KOPT-K1 (cell line): ENCODE results near the gene USP38.
"Not testable (repeated sequence)": the region's sequence is repeated elsewhere in the genome, so short reads cannot be mapped to it uniquely, and the experiment has no call there.

ENCODE experiments used
- H3K27ac ChIP-seq: fragments of 200-600 bp; sonication (generic); 2 replicates; pipeline ENCODE4 v1.5.1; 2016; ENCODE audit warnings: antibody characterized with exemption, mild to moderate bottlenecking, low read depth, low read length; ENCODE audit not compliant: poor library complexity, severe bottlenecking
- H3K36me3 ChIP-seq: fragments of 200-600 bp; sonication (generic); 2 replicates; pipeline ENCODE4 v1.5.1; 2017; ENCODE audit warnings: antibody characterized with exemption, mild to moderate bottlenecking, low read length, moderate library complexity; ENCODE audit not compliant: insufficient read depth
- H3K9me3 ChIP-seq: fragments of 200-600 bp; sonication (generic); 2 replicates; pipeline ENCODE4 v1.5.1; 2017; ENCODE audit warnings: antibody characterized with exemption, low read length, mild to moderate bottlenecking; ENCODE audit not compliant: insufficient read depth, poor library complexity, severe bottlenecking

Gene USP38

DNA sequence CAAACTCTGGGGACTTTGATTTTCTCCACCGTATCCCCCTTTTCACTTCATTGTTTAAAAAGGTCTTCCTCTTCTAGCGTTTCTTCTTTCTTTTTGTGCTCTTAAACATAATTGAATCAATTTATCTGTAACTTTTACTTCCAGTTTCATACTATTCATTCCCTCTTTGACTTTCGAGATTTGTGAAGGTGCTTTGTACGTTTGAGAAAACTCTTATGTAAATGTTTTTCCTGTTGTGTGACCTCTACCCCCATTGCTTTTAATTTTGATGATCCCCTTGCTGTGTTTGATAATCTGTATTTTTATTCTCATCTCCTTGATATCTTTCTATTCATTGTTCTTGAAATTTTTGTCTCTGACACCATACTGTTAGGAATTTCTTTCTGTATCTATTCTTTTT, 4.8 kb downstream of the USP38 start:
- Histone ChIP-seq H3K36me3 (peaks cover 61% of the 10 kb centered on the region), H3K27ac (no peak overlapping the region), H3K9me3 (no peaks in the 10 kb centered on the region)

DNA sequence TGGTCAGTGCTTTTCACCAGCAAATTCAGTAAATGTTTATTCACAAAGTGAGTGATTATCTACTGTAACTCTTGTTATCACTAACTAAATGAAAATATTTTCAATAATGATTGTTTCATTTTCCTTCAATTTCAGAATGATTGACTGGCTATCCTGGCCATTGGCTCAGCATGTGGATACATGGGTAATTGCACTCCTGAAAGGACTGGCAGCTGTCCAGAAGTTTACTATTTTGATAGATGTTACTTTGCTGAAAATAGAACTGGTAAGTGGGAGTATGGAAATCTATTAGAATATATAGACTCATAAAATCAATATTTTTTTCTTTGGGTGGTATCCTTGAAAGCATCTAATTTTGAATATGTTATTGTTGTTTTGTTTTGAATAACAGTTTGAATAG, 10.9 kb downstream of the USP38 start:
- Histone ChIP-seq H3K9me3 (no peaks in the 10 kb centered on the region), H3K27ac (no peak overlapping the region), H3K36me3 (peaks cover 100% of the 10 kb centered on the region)

DNA sequence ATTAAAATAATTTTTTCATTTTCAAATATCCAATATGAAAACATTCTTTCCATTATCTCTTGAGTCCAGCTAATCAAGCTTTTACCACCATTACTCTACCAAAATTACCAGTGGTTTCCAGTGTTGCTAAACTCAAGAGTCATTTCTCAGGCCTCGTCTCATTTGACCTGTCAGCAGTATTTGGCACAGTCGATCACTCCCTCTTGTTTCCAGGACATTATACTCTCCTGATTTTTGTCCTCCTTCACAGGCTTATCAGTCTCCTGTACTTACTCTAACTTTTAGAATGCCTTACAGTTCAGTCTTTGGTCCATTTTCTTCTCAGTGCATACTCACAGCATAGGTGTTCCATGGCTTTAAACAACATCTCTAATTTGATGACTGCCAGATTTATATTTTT, 11.6 kb downstream of the USP38 start:
- Histone ChIP-seq H3K27ac (no peak overlapping the region), H3K9me3 (no peaks in the 10 kb centered on the region), H3K36me3 (peaks cover 100% of the 10 kb centered on the region)

DNA sequence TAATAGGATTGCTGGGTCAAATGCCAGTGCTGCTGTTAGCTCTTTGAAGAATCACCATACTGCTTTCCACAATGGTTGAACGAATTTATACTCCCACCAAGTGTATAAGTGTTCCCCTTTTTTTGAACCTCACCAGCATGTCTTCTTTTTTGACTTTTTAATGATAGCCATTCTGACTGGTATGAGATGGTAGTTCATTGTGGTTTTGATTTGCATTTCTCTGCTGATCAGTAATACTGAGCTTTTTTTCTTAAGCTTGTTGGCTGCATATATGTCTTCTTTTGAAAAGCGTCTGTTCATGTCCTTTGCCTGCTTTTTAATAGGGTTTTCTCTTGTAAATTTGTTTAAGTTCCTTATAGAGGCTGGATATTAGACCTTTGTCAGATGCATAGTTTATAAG, 14.8 kb downstream of the USP38 start:
- H3K36me3 ChIP-seq = peaks cover 100% of the 10 kb centered on the region
- H3K27ac ChIP-seq = no peak overlapping the region
- no peaks in the 10 kb centered on the region for H3K9me3 ChIP-seq

- Histone ChIP-seq H3K9me3 (no peaks in the 10 kb centered on the region), H3K27ac (no peak overlapping the region), H3K36me3 (peaks cover 99% of the 10 kb centered on the region)
These were observed 18.1 kb downstream of the USP38 start for GRCh38 chr4:143202824-143203223.

- Histone ChIP-seq H3K9me3 (no peaks in the 10 kb centered on the region), H3K36me3 (peaks cover 98% of the 10 kb centered on the region), H3K27ac (no peak overlapping the region)
These were observed 18.9 kb downstream of the USP38 start for GRCh38 chr4:143203577-143203976.

DNA sequence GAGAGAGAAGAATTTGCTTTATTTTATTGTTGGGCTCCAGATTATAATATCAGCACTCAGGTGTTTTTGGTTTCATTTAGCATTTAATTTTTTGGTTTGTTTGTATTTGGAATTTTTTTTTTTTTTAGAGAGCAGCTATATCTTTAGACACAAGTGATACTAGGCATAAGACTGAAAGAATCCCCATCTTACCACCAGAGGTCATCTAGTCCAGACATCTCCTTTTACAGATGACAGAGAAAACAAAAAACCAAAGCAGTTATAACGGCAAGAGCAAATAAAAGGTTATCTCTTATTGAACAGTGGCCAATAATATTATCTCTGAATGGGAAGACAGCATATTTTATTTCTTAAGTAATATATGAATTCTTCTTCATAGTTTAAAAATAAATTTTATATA, 22.8 kb downstream of the USP38 start:
- Histone ChIP-seq H3K36me3 (peaks cover 98% of the 10 kb centered on the region), H3K27ac (no peak overlapping the region), H3K9me3 (no peaks in the 10 kb centered on the region)

- H3K27ac ChIP-seq = no peak overlapping the region
- H3K9me3 ChIP-seq = no peaks in the 10 kb centered on the region
- H3K36me3 ChIP-seq = peaks cover 90% of the 10 kb centered on the region
These were observed 27.8 kb downstream of the USP38 start for GRCh38 chr4:143212566-143212965.

GRCh38 chr4:143215873-143216272, 31.2 kb downstream of the USP38 start:
- H3K9me3 ChIP-seq = no peaks in the 10 kb centered on the region
- no peak overlapping the region for H3K27ac ChIP-seq
- peaks cover 86% of the 10 kb centered on the region for H3K36me3 ChIP-seq

DNA sequence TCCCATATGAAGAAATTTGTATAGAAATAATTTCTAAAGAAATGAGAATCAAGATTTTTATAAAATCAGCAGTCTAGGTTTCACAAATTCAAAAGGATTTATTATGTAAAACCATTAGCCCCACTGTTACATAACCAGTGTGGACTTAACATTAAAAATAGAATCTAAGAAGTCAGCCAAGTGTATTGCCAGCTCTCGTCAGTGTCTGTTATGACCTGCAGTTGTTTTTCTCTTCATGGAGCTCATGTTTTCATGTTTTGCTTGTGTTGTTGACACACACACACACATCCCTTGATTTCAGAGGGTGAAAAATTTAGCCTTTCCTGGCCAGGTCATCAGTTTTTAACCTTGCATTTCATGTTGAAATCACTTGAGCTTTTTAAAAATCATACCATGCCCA, 39.5 kb downstream of the USP38 start:
- Histone ChIP-seq H3K27ac (no peak overlapping the region), H3K36me3 (peaks cover 65% of the 10 kb centered on the region), H3K9me3 (no peaks in the 10 kb centered on the region)

DNA sequence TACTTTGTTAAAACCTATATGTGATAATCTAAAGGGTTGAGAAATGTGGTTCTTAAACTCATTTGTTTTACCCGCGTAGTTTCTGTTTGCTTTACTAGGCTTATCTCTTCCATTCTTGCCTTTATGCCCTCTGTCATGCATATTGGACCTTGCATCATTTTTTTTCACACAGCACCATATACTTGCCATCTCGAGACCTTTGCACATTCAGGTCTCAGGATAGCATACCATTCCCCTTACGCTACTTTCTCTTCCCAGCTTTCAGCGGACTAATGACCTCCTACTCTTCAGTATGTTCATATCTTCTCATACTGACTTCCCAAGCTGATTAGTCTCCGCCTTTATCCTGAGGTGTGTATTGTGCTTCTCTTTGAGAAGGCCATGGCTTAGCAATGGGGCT, 40.5 kb downstream of the USP38 start:
- peaks cover 57% of the 10 kb centered on the region for H3K36me3 ChIP-seq
- H3K9me3 ChIP-seq = no peaks in the 10 kb centered on the region
- no peak overlapping the region for H3K27ac ChIP-seq

GRCh38 chr4:143230683-143231082, 46.0 kb downstream of the USP38 start:
- H3K27ac ChIP-seq = no peak overlapping the region
- peaks cover 7% of the 10 kb centered on the region; the same call in 1 of the 2 replicates for H3K36me3 ChIP-seq
- no peaks in the 10 kb centered on the region for H3K9me3 ChIP-seq

DNA sequence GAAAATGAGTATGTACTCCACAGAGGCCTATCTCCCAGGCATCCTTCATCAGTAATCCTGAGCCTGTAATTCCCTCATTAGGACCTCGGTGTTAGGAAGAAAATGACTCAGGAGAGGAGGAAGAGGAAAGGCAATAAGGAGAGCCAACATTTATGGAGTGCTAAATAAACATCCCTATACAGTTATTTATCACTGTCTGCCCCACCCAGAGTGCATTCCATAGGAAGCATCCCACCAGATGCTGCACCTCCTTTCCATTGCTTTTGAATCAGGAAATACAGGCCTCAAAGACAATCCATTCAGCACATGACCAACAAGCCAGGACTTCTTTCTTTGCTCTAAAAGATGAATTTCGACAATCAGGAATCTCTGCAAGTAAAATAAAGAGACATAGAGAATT, 47.6 kb downstream of the USP38 start:
- Histone ChIP-seq H3K27ac (no peak overlapping the region), H3K36me3 (no peaks in the 10 kb centered on the region), H3K9me3 (no peaks in the 10 kb centered on the region)

- Histone ChIP-seq H3K9me3 (no peaks in the 10 kb centered on the region), H3K36me3 (no peaks in the 10 kb centered on the region), H3K27ac (no peak overlapping the region)
These were observed 49.4 kb downstream of the USP38 start for GRCh38 chr4:143234153-143234552.

- H3K9me3 ChIP-seq = peaks cover 14% of the 10 kb centered on the region
- H3K36me3 ChIP-seq, H3K27ac ChIP-seq: not testable (repeated sequence)
These were observed 52.5 kb downstream of the USP38 start for GRCh38 chr4:143237195-143237594.

DNA sequence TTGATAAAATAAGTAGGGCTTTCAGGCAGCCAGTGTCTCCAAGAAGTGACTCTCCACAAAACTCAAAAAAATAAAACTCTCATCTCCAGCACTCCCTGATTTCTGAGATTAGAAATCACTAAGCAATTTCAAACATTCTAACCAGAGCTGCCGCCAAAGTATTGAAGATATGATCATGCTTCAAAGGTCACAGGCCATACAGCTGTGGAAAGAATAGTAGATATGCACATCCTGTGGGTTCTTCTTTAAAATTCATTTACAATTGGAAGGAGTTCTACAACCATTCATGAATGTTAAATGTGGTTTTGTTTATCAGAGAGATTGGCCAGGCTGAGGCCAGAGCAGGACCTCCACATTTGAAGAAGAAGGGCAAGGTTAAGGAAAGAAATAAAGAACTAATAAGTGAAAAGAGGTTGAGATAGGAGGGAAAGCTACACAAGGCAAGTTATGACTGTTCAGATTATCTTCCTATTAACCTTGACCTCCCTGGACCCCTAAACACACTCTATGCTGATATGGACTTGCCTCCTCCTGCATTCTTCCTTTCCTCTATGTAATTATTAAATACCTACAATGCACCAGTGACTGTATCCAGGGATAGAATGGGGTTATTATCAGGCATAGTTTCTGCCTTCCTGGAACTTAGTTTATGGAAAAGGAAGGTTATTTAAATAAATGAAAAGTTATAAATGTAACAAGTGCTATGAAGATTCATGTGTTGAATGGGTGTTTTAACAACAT, 56.4 kb downstream of the USP38 start:
- Histone ChIP-seq H3K27ac (no peak overlapping the region), H3K9me3 (peaks cover 26% of the 10 kb centered on the region), H3K36me3 (no peaks in the 10 kb centered on the region)
